Vagina (tissue), 2 donors: ENCODE results near the gene OR10G3. TPM values are rescaled to one million over a fixed set of nuclear protein-coding genes. Genes with fewer than 3 reads are reported as not detected.

Experiments used
- DNase-seq, 2 donors: peaks; one replicate each; pipeline ENCODE4 v3.0.0-alpha.2; 2017; ENCODE audit errors: extremely low spot score in 2 of 2
- H3K27ac ChIP-seq: fragments of 200-600 bp; sonication (generic); one replicate; pipeline ENCODE4 v1.5.1; 2019
- H3K27me3 ChIP-seq: fragments of 200-600 bp; sonication (generic); one replicate; pipeline ENCODE4 v1.5.1; 2019
- H3K36me3 ChIP-seq, 2 donors: fragments of 200-600 bp; sonication (generic); one replicate each; pipeline ENCODE4 v1.5.1; 2017 to 2019
- H3K4me1 ChIP-seq: fragments of 200-600 bp; sonication (generic); one replicate; pipeline ENCODE4 v1.5.1; 2019
- H3K4me3 ChIP-seq, 2 donors: fragments of 200-600 bp; sonication (generic); 1 replicate in 1 of 2; 2 replicates in 1 of 2; pipeline ENCODE4 v1.5.1; 2016 to 2019
- H3K9me3 ChIP-seq: fragments of 200-600 bp; sonication (generic); one replicate; pipeline ENCODE4 v1.5.1; 2019
- POLR2A ChIP-seq, 2 donors: fragments of 450-650 bp; IDR thresholded peaks; one replicate each; pipeline ENCODE4 v1.6.1; 2017; ENCODE audit warnings: antibody characterized with exemption in 2 of 2, mild to moderate bottlenecking in 2 of 2, moderate library complexity in 2 of 2
- POLR2AphosphoS5 ChIP-seq, 2 donors: sonication (generic); formaldehyde crosslinking; IDR thresholded peaks; one replicate each; pipeline ENCODE4 v1.9.0; 2017; ENCODE audit warnings: antibody characterized with exemption in 2 of 2, mild to moderate bottlenecking in 2 of 2, low read depth in 1 of 2; ENCODE audit not compliant: insufficient read depth in 1 of 2
- intact Hi-C: fragments of 100-400 bp; cut with DNase I; formaldehyde crosslinking; loops from one replicate; pipeline ENCODE4 v1.15.1; 2023
- total RNA-seq: library from RNA; depleted of rRNA; stranded (reverse); fragments of >200 nt; gene quantifications from one replicate; pipeline ENCODE4 v1.2.3, GENCODE V29; 2016
- TF ChIP-seq, protein P1 (sequence below), 3 experiments: fragments of 450-650 bp in 2 of 3; fragments of 200-600 bp in 1 of 3; sonication (generic) in 1 of 3; IDR thresholded peaks; one replicate each; pipeline ENCODE4 v1.5.1; 2017 to 2019; ENCODE audit warnings: antibody characterized with exemption in 3 of 3, mild to moderate bottlenecking in 2 of 3, moderate library complexity in 2 of 3

Gene OR10G3
- total RNA-seq, 1 donor from 2014 or later, result not detected

DNA sequence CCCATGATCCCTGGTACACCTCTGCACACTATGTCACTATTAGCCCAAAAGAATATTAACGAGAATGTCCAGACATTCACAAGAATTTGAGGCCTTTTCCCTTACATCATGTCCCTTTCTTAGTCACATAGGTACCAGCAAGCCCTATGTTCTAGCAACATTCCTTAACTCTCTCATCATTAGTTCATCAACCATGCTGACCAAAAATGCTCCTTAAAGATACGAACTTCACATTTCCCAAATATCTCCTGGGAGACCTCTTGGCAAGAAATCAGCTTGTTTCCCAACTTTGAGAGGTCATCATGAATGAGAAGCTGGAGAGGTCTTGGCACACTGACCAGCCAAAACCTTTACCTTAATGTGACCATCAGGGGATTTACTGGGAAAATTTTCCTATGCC is 58.4 kb downstream of the OR10G3 start:
- TF ChIP-seq, protein P1, sequence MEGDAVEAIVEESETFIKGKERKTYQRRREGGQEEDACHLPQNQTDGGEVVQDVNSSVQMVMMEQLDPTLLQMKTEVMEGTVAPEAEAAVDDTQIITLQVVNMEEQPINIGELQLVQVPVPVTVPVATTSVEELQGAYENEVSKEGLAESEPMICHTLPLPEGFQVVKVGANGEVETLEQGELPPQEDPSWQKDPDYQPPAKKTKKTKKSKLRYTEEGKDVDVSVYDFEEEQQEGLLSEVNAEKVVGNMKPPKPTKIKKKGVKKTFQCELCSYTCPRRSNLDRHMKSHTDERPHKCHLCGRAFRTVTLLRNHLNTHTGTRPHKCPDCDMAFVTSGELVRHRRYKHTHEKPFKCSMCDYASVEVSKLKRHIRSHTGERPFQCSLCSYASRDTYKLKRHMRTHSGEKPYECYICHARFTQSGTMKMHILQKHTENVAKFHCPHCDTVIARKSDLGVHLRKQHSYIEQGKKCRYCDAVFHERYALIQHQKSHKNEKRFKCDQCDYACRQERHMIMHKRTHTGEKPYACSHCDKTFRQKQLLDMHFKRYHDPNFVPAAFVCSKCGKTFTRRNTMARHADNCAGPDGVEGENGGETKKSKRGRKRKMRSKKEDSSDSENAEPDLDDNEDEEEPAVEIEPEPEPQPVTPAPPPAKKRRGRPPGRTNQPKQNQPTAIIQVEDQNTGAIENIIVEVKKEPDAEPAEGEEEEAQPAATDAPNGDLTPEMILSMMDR (IDR thresholded peaks at IDR 0.05), result no peak
- no peak for TF ChIP-seq POLR2AphosphoS5 (IDR thresholded peaks at IDR 0.05; ENCODE audit: insufficient read depth in 1 of 2, low read depth in 1 of 2)
- no peak for TF ChIP-seq POLR2A (IDR thresholded peaks at IDR 0.05)
- no peak overlapping the region for H3K4me3 ChIP-seq
- H3K9me3 ChIP-seq, result no peaks in the 10 kb centered on the region
- no peaks in the 10 kb centered on the region for H3K36me3 ChIP-seq
- no peaks in the 10 kb centered on the region for H3K4me1 ChIP-seq
- intact Hi-C loops, result no loop called here
- H3K27ac ChIP-seq, result no peak overlapping the region
- DNase-seq, result no peak
- H3K27me3 ChIP-seq, result no peaks in the 10 kb centered on the region

GRCh38 chr14:21520767-21521166 is 59.1 kb downstream of the OR10G3 start:
- no peaks in the 10 kb centered on the region for H3K4me1 ChIP-seq
- H3K4me3 ChIP-seq, result no peak overlapping the region
- DNase-seq, result no peak
- intact Hi-C loops, result no loop called here
- H3K27me3 ChIP-seq, result no peaks in the 10 kb centered on the region
- H3K9me3 ChIP-seq, result no peaks in the 10 kb centered on the region
- H3K27ac ChIP-seq, result no peak overlapping the region
- TF ChIP-seq, protein P1 (IDR thresholded peaks at IDR 0.05), result no peak
- no peak for TF ChIP-seq POLR2A (IDR thresholded peaks at IDR 0.05)
- no peak for TF ChIP-seq POLR2AphosphoS5 (IDR thresholded peaks at IDR 0.05; ENCODE audit: insufficient read depth in 1 of 2, low read depth in 1 of 2)
- H3K36me3 ChIP-seq, result no peaks in the 10 kb centered on the region

GRCh38 chr14:21518725-21519124 is 61.2 kb downstream of the OR10G3 start:
- intact Hi-C loops, result no loop called here
- no peaks in the 10 kb centered on the region for H3K36me3 ChIP-seq
- no peaks in the 10 kb centered on the region for H3K9me3 ChIP-seq
- H3K27ac ChIP-seq, result no peak overlapping the region
- no peaks in the 10 kb centered on the region for H3K27me3 ChIP-seq
- H3K4me1 ChIP-seq, result no peaks in the 10 kb centered on the region
- TF ChIP-seq POLR2A (IDR thresholded peaks at IDR 0.05) (no peak), POLR2AphosphoS5 (IDR thresholded peaks at IDR 0.05; ENCODE audit: insufficient read depth in 1 of 2, low read depth in 1 of 2) (no peak)
- TF ChIP-seq, protein P1 (IDR thresholded peaks at IDR 0.05), result no peak
- H3K4me3 ChIP-seq, result no peak overlapping the region
- no peak for DNase-seq

Other genes with a start within 250 kb of the OR10G3 start
- 50.1 TPM for gene SUPT16H, start 196.1 kb downstream of the OR10G3 start, total RNA-seq
- gene CHD8, start 124.0 kb downstream of the OR10G3 start, total RNA-seq, result 61.1 TPM
- 19.4 TPM for gene RAB2B, start 103.1 kb downstream of the OR10G3 start, total RNA-seq
- gene TOX4, start 102.9 kb downstream of the OR10G3 start, total RNA-seq, result 23.3 TPM
- gene METTL3, start 68.7 kb downstream of the OR10G3 start, total RNA-seq, result 71.5 TPM
- gene SALL2, start 53.7 kb downstream of the OR10G3 start, total RNA-seq, result 9.8 TPM
- gene OR10G2, start 54.9 kb upstream of the OR10G3 start, total RNA-seq, result not detected
- gene OR4E2, start 73.8 kb upstream of the OR10G3 start, total RNA-seq, result not detected
- gene OR4E1, start 93.7 kb upstream of the OR10G3 start, total RNA-seq, result not detected